GM21529 (cell line): Measurements from ENCODE around the gene CTNND2.

Experiments used
- ATAC-seq: cut with Tn5 transposase; IDR thresholded peaks from one replicate; pipeline ENCODE4 v1.9.1; 2021; ENCODE audit not compliant: unreplicated experiment

CTNND2 gene

GRCh38 chr5:11904265-11904906 lies at the start of gene CTNND2:
Gene CTNND2, minus strand, starts transcription at chr5:11904446. Its CDS starts 593 bp downstream, at chr5:11903853.
- no peak for ATAC-seq

- ATAC-seq = no peak
Measured at GRCh38 chr5:11946317-11946716, 42.1 kb upstream of the CTNND2 start.

- no peak for ATAC-seq
Measured at GRCh38 chr5:11941566-11941965, 37.3 kb upstream of the CTNND2 start.

- ATAC-seq = no peak
Measured at GRCh38 chr5:11931638-11932037, 27.4 kb upstream of the CTNND2 start.

- ATAC-seq = no peak
Measured at GRCh38 chr5:11928909-11929308, 24.7 kb upstream of the CTNND2 start.

- no peak for ATAC-seq
Measured at GRCh38 chr5:11925701-11926100, 21.5 kb upstream of the CTNND2 start.

- no peak for ATAC-seq
Measured at GRCh38 chr5:11922394-11922793, 18.1 kb upstream of the CTNND2 start.

GRCh38 chr5:11918463-11919045 lies 14.3 kb upstream of the CTNND2 start:
- ATAC-seq = no peak

- no peak for ATAC-seq
Measured at GRCh38 chr5:11909471-11909870, 5.2 kb upstream of the CTNND2 start.

- ATAC-seq = no peak
Measured at GRCh38 chr5:11906497-11906896, 2.3 kb upstream of the CTNND2 start.

GRCh38 chr5:11905206-11905605 lies 960 bp upstream of the CTNND2 start:
- no peak for ATAC-seq

GRCh38 chr5:11903614-11904264 lies 507 bp downstream of the CTNND2 start:
- no peak for ATAC-seq

GRCh38 chr5:11903121-11903613 lies 1.1 kb downstream of the CTNND2 start:
- no peak for ATAC-seq

GRCh38 chr5:11902201-11902619 lies 2.0 kb downstream of the CTNND2 start:
- no peak for ATAC-seq

- ATAC-seq = no peak
Measured at GRCh38 chr5:11898787-11899186, 5.5 kb downstream of the CTNND2 start.

- no peak for ATAC-seq
Measured at GRCh38 chr5:11897781-11898180, 6.5 kb downstream of the CTNND2 start.

- no peak for ATAC-seq
Measured at GRCh38 chr5:11894992-11895391, 9.3 kb downstream of the CTNND2 start.

GRCh38 chr5:11892832-11893231 lies 11.4 kb downstream of the CTNND2 start:
- no peak for ATAC-seq

- no peak for ATAC-seq
Measured at GRCh38 chr5:11890777-11891176, 13.5 kb downstream of the CTNND2 start.

- no peak for ATAC-seq
Measured at GRCh38 chr5:11888221-11888620, 16.0 kb downstream of the CTNND2 start.

- no peak for ATAC-seq
Measured at GRCh38 chr5:11878814-11879213, 25.4 kb downstream of the CTNND2 start.

- no peak for ATAC-seq
Measured at GRCh38 chr5:11873587-11873986, 30.7 kb downstream of the CTNND2 start.
